CD4-positive, CD25-positive, alpha-beta regulatory T cell (primary cell): ENCODE measurements around the gene COL5A1. TPM values are rescaled to one million over a fixed set of nuclear protein-coding genes. Genes with fewer than 3 reads are reported as not detected.

ENCODE experiments used
- ATAC-seq, 2 donors: fragments of 150-1000 bp; cut with Tn5 transposase; one replicate each; pipeline ENCODE4 v1.10.0; 2021; ENCODE audit warnings: low read depth in 2 of 2, moderate number of reproducible peaks in 2 of 2, moderate library complexity in 1 of 2
- DNase-seq, 3 donors: peaks; one replicate each; pipeline versions ENCODE4 v3.0.0 to v3.0.0-alpha.2; 2012 to 2022; ENCODE audit warnings: mixed read lengths in 1 of 3
- H3K27ac ChIP-seq: one replicate; pipeline ENCODE4 v1.7.0; 2013; ENCODE audit warnings: mild to moderate bottlenecking, low read length; ENCODE audit not compliant: insufficient read depth, poor library complexity, severe bottlenecking
- H3K27me3 ChIP-seq: one replicate; pipeline ENCODE4 v1.7.0; 2013; ENCODE audit warnings: low read length; ENCODE audit not compliant: control insufficient read depth, insufficient read depth
- H3K36me3 ChIP-seq: one replicate; pipeline ENCODE4 v1.7.0; 2013; ENCODE audit warnings: mild to moderate bottlenecking, low read length, moderate library complexity; ENCODE audit not compliant: control insufficient read depth, insufficient read depth
- H3K4me1 ChIP-seq: 2 replicates; pipeline ENCODE4 v1.7.0; 2013; ENCODE audit warnings: mild to moderate bottlenecking, low read length; ENCODE audit not compliant: insufficient read depth, control insufficient read depth, poor library complexity, severe bottlenecking
- H3K4me3 ChIP-seq: one replicate; pipeline ENCODE4 v1.7.0; 2013; ENCODE audit warnings: low read depth, mild to moderate bottlenecking, low read length, moderate library complexity
- H3K9me3 ChIP-seq, 2 experiments: 1 replicate in 1 of 2; 2 replicates in 1 of 2; pipeline ENCODE4 v1.7.0; 2013; ENCODE audit warnings: low read length in 2 of 2, mild to moderate bottlenecking in 1 of 2, moderate library complexity in 1 of 2; ENCODE audit not compliant: control insufficient read depth in 2 of 2
- H3K27ac Mint-ChIP-seq, 3 donors: one replicate each; pipeline ENCODE4 v1.8.0; 2020 to 2022; ENCODE audit warnings: mild to moderate bottlenecking in 3 of 3, mixed read lengths in 3 of 3, moderate library complexity in 2 of 3
- H3K27me3 Mint-ChIP-seq: one replicate; pipeline ENCODE4 v1.8.0; 2022; ENCODE audit warnings: mild to moderate bottlenecking, mixed read lengths
- H3K36me3 Mint-ChIP-seq: one replicate; pipeline ENCODE4 v1.8.0; 2020; ENCODE audit warnings: mixed read lengths
- H3K4me1 Mint-ChIP-seq, 4 donors: one replicate each; pipeline ENCODE4 v1.8.0; 2020 to 2022; ENCODE audit warnings: mixed read lengths in 4 of 4, mild to moderate bottlenecking in 1 of 4
- H3K4me3 Mint-ChIP-seq, 4 donors: one replicate each; pipeline ENCODE4 v1.8.0; 2020 to 2022; ENCODE audit warnings: mild to moderate bottlenecking in 4 of 4, mixed read lengths in 4 of 4, moderate library complexity in 3 of 4
- H3K9me3 Mint-ChIP-seq, 7 donors: one replicate each; pipeline ENCODE4 v1.8.0; 2020 to 2022; ENCODE audit warnings: mixed read lengths in 7 of 7, mild to moderate bottlenecking in 3 of 7, moderate library complexity in 2 of 7
- polyA plus RNA-seq, 4 donors: library from polyadenylated mRNA; unstranded; fragments of 300-500 nt; fragmentation: Illumina TruSeq; gene quantifications; one replicate each; pipeline ENCODE4 v1.2.3, GENCODE V29; 2021
- total RNA-seq: library from RNA; stranded (reverse); gene quantifications from one replicate; pipeline ENCODE4 v1.2.3, GENCODE V29; 2022

The COL5A1 gene
- total and polyA plus RNA-seq, 5 donors from 2014 or later = 0.02 to 1.7 (median 0.10) TPM; not detected in 2

DNA sequence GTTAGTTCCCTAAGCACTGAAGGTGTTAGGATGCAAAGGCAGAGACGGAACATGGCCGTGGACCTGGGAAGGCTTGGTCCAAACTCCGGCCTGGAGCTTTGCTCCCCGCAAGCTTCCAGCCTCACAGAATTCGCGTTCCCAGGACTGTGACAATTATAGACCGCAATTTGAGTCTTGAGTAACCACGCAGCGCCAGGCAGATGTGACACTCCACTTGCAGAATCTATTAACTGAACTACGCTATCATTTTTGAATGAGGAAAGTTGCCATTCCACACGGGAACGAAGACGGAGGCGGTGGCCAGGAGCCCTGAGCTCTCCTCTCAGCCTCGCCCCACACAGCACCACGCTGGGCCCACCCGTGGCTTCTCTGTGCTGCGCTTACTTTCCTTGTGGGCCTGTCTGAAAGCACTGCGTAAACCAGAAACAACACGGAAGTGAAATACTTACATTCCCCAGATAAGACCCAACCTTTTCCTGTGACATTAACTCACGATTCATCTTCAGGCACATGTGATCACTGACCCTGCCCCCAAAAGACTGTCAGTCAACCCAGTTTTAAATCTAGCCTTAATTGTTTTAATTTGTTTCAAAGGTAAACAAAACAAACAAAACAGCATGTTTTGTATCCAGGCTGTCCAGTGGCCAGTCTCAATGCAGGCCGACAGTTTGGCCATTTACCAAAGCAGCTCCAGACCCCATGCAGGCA lies 16.1 kb upstream of the COL5A1 start:
- Mint-ChIP-seq H3K9me3 (no peaks in the 10 kb centered on the region), H3K4me3 (no peak overlapping the region), H3K4me1 (no peaks in the 10 kb centered on the region), H3K27ac (no peak overlapping the region), H3K36me3 (no peaks in the 10 kb centered on the region), H3K27me3 (no peaks in the 10 kb centered on the region)
- ATAC-seq (no peak), DNase-seq (no peak)
- H3K4me1 ChIP-seq = no peaks in the 10 kb centered on the region
- H3K27ac ChIP-seq = no peak overlapping the region
- no peaks in the 10 kb centered on the region for H3K27me3 ChIP-seq
- H3K9me3 ChIP-seq = no peaks in the 10 kb centered on the region
- no peaks in the 10 kb centered on the region for H3K36me3 ChIP-seq
- no peak overlapping the region for H3K4me3 ChIP-seq

GRCh38 chr9:134626069-134626423 lies 15.6 kb upstream of the COL5A1 start:
- Mint-ChIP-seq H3K27ac (no peak overlapping the region), H3K27me3 (no peaks in the 10 kb centered on the region), H3K4me3 (no peak overlapping the region), H3K9me3 (no peaks in the 10 kb centered on the region), H3K36me3 (no peaks in the 10 kb centered on the region), H3K4me1 (no peaks in the 10 kb centered on the region)
- Histone ChIP-seq H3K27me3 (no peaks in the 10 kb centered on the region), H3K27ac (no peak overlapping the region), H3K4me1 (no peaks in the 10 kb centered on the region), H3K4me3 (no peak overlapping the region), H3K36me3 (no peaks in the 10 kb centered on the region), H3K9me3 (no peaks in the 10 kb centered on the region)
- DNase-seq = no peak
- ATAC-seq = no peak

- no peaks in the 10 kb centered on the region for H3K4me1 ChIP-seq
- no peaks in the 10 kb centered on the region for H3K9me3 ChIP-seq
- no peak overlapping the region for H3K4me3 Mint-ChIP-seq
- H3K27me3 ChIP-seq = no peaks in the 10 kb centered on the region
- DNase-seq = no peak
- ATAC-seq = no peak
- H3K9me3 Mint-ChIP-seq = no peaks in the 10 kb centered on the region
- no peak overlapping the region for H3K4me3 ChIP-seq
- no peak overlapping the region for H3K27ac ChIP-seq
- no peak overlapping the region for H3K27ac Mint-ChIP-seq
- no peaks in the 10 kb centered on the region for H3K4me1 Mint-ChIP-seq
- H3K27me3 Mint-ChIP-seq = no peaks in the 10 kb centered on the region
- no peaks in the 10 kb centered on the region for H3K36me3 ChIP-seq
- H3K36me3 Mint-ChIP-seq = no peaks in the 10 kb centered on the region
These were observed 14.8 kb upstream of the COL5A1 start for GRCh38 chr9:134626571-134627416.

DNA sequence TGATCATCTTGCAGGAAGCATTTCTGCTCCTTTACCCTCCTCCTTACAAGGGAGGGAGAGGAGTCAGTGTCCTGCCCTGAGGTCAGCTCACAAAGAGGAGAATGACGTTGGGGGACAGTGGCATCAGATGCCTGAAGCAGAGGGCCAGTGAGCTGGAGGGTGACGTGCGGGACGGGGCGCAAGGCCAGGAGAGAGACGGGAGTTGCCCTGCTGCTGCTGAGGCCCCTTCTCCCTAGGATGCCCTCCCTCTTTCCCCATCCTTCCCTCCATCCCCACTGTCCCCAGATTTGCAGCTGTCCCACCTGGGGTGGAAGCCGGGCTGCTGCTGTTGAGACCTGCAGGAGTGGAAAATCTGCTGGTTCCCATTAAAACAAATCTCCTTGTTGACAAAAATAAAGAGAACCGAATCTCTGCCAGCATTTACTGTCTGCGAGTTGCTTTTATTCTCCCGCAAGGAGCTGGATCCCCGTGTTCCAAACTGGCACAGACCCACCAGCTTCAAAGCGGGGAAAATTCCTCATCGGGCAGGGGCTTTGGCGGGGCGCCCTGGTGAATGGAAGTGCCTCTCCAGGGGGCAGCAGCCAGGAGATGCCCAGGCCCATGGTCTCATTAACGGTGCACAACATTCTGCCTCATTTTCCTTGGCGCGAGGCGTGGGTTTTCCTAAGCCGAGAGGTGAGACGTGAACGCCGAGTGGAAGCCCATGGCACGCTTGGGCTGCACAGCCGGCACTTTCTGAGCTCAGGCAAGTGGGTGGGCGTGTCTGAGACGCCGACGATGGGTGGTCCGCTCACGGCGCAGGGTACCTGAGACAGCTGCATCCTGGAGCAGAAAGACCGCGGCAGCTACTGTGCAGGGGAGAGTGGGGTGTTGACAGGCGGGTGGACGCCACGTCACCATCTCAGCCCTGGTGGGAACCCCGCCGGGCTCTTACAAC lies 13.9 kb upstream of the COL5A1 start:
- Mint-ChIP-seq H3K4me3 (no peak overlapping the region), H3K4me1 (no peaks in the 10 kb centered on the region), H3K36me3 (no peaks in the 10 kb centered on the region), H3K27ac (no peak overlapping the region), H3K27me3 (no peaks in the 10 kb centered on the region), H3K9me3 (no peaks in the 10 kb centered on the region)
- H3K9me3 ChIP-seq = no peaks in the 10 kb centered on the region
- no peak overlapping the region for H3K4me3 ChIP-seq
- DNase-seq = no peak
- no peak for ATAC-seq
- H3K27me3 ChIP-seq = no peaks in the 10 kb centered on the region
- H3K4me1 ChIP-seq = no peaks in the 10 kb centered on the region
- no peak overlapping the region for H3K27ac ChIP-seq
- H3K36me3 ChIP-seq = no peaks in the 10 kb centered on the region

DNA sequence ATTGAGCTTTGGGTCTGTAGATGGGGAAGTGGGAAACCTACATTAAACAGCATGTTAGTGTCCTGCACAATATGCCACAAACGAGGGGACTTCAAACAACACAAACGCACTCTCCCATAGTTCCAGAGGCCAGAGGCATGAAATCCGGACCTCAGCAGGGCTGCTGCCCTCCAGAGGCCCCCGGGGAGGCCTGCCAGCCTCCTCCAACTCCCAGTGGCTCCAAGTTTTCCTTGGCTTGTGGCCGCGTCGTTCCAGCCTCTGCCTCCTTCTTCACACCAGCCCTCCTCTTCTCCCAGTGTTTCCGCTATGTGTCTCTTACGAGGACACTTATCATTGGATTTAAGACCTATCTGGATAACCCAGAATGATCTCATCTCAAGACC lies 13.3 kb upstream of the COL5A1 start:
- Mint-ChIP-seq H3K4me1 (no peaks in the 10 kb centered on the region), H3K36me3 (no peaks in the 10 kb centered on the region), H3K27me3 (no peaks in the 10 kb centered on the region), H3K4me3 (no peak overlapping the region), H3K9me3 (no peaks in the 10 kb centered on the region), H3K27ac (no peak overlapping the region)
- ATAC-seq (no peak), DNase-seq (no peak)
- H3K36me3 ChIP-seq = no peaks in the 10 kb centered on the region
- no peaks in the 10 kb centered on the region for H3K9me3 ChIP-seq
- no peak overlapping the region for H3K27ac ChIP-seq
- no peaks in the 10 kb centered on the region for H3K4me1 ChIP-seq
- no peaks in the 10 kb centered on the region for H3K27me3 ChIP-seq
- no peak overlapping the region for H3K4me3 ChIP-seq

GRCh38 chr9:134629061-134629585 lies 12.5 kb upstream of the COL5A1 start:
- H3K4me3 Mint-ChIP-seq = no peak overlapping the region
- Histone ChIP-seq H3K9me3 (no peaks in the 10 kb centered on the region), H3K27me3 (no peaks in the 10 kb centered on the region), H3K36me3 (no peaks in the 10 kb centered on the region), H3K4me3 (no peak overlapping the region), H3K27ac (no peak overlapping the region), H3K4me1 (no peaks in the 10 kb centered on the region)
- no peaks in the 10 kb centered on the region for H3K36me3 Mint-ChIP-seq
- H3K27me3 Mint-ChIP-seq = no peaks in the 10 kb centered on the region
- H3K4me1 Mint-ChIP-seq = no peaks in the 10 kb centered on the region
- DNase-seq = no peak
- ATAC-seq = no peak
- no peaks in the 10 kb centered on the region for H3K9me3 Mint-ChIP-seq
- H3K27ac Mint-ChIP-seq = no peak overlapping the region

DNA sequence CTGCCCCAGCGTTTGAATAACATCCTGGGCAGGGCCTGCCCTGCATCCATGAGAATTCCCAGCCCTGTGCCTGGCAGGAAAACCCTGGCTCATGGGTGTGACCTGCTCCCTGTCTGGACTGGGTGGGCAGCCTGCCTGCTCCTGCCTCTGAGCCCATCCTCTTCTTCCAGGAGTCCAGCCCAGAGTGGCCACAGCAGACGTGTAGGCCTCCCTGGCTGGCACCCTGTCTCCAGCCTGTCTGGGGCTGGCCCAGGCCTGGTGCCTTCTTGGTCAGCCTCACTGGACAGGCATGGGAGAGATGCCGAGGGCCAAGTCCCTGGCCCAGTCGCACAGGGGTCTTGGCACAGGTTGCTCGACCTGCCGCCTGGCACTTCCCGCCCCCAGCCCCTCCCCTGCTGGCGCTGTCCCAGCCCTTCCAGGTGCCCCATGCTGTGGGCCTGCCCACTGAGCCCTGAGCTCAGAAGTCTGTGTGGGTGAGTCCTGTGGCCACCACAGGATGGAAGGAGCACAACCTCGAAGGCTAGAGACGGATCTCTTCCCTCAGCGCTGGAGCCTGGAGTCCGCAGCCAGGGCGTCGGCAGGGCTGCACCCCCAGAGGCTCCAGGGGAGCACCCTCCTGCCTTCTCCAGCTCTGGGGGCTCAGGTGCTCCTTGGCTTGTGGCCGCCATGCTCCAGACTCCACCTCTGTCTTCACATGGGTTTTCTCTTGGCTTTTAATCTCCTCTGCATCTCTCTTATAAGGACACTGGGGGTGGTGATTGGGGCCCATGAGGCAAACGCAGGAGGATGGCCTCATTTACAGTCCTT lies 11.8 kb upstream of the COL5A1 start:
- Mint-ChIP-seq H3K4me1 (no peaks in the 10 kb centered on the region), H3K27me3 (no peaks in the 10 kb centered on the region), H3K27ac (no peak overlapping the region), H3K9me3 (no peaks in the 10 kb centered on the region), H3K4me3 (no peak overlapping the region), H3K36me3 (no peaks in the 10 kb centered on the region)
- Histone ChIP-seq H3K36me3 (no peaks in the 10 kb centered on the region), H3K4me3 (no peak overlapping the region), H3K27me3 (no peaks in the 10 kb centered on the region), H3K9me3 (no peaks in the 10 kb centered on the region), H3K4me1 (no peaks in the 10 kb centered on the region), H3K27ac (no peak overlapping the region)
- DNase-seq (no peak), ATAC-seq (no peak)
